Activated T-cell treated with anti-CD3 and anti-CD28 coated beads, Interleukin-2, amount 50 U/mL, for 4 hours (primary cell): Measurements from ENCODE around the gene VTI1A. TPM values are rescaled to one million over a fixed set of nuclear protein-coding genes. Genes with fewer than 3 reads are reported as not detected.
"Not testable (repeated sequence)": the region's sequence is repeated elsewhere in the genome, so short reads cannot be mapped to it uniquely, and the experiment has no call there.

Source experiments
- ATAC-seq, 2 donors: fragments of 200-7000 bp; cut with Tn5 transposase; one replicate each; pipeline ENCODE4 v1.10.0; 2021
- DNase-seq: peaks from one replicate; pipeline ENCODE4 v3.0.0-alpha.2; 2020
- H3K27me3 Mint-ChIP-seq: one replicate; pipeline ENCODE4 v1.8.0; 2021; ENCODE audit warnings: low read depth, mixed read lengths
- H3K36me3 Mint-ChIP-seq: one replicate; pipeline ENCODE4 v1.8.0; 2022; ENCODE audit warnings: mixed read lengths; ENCODE audit not compliant: insufficient read depth
- H3K4me1 Mint-ChIP-seq: one replicate; pipeline ENCODE4 v1.8.0; 2021; ENCODE audit warnings: low read depth, mixed read lengths
- H3K4me3 Mint-ChIP-seq: one replicate; pipeline ENCODE4 v1.8.0; 2021; ENCODE audit warnings: mild to moderate bottlenecking, moderate library complexity, mixed read lengths
- H3K9me3 Mint-ChIP-seq: one replicate; pipeline ENCODE4 v1.8.0; 2021; ENCODE audit warnings: mixed read lengths
- total RNA-seq, 3 donors: library from RNA; stranded (reverse); gene quantifications; one replicate each; pipeline ENCODE4 v1.2.1, GENCODE V29; 2021

VTI1A gene
- total RNA-seq, 3 donors from 2014 or later = 39.2 to 43.8 (median 42.9) TPM

DNA sequence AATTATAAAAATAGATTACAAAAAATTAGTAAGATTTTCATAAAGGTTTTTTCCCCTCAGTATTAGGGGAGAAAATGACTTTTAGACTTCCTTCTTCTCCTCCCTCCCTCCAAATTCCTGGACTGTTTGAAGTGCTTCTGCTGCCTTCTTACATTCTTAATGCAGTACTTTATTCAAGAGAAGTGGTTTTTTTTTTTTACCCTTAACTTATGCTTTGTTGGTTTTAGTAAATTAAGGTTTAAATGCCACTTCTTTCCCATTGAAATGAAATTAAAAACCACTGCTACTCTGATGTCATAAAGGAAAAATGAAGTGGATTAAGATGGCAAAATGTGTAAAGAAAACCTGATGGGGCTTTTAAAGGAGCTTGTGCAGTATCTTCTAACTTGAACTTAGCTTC, 140.7 kb downstream of the VTI1A start:
- no peaks in the 10 kb centered on the region for H3K27me3 Mint-ChIP-seq
- H3K36me3 Mint-ChIP-seq = peaks cover 35% of the 10 kb centered on the region
- no peak overlapping the region for H3K4me3 Mint-ChIP-seq
- no peaks in the 10 kb centered on the region for H3K9me3 Mint-ChIP-seq
- DNase-seq (no peak), ATAC-seq (no peak)
- no peaks in the 10 kb centered on the region for H3K4me1 Mint-ChIP-seq

DNA sequence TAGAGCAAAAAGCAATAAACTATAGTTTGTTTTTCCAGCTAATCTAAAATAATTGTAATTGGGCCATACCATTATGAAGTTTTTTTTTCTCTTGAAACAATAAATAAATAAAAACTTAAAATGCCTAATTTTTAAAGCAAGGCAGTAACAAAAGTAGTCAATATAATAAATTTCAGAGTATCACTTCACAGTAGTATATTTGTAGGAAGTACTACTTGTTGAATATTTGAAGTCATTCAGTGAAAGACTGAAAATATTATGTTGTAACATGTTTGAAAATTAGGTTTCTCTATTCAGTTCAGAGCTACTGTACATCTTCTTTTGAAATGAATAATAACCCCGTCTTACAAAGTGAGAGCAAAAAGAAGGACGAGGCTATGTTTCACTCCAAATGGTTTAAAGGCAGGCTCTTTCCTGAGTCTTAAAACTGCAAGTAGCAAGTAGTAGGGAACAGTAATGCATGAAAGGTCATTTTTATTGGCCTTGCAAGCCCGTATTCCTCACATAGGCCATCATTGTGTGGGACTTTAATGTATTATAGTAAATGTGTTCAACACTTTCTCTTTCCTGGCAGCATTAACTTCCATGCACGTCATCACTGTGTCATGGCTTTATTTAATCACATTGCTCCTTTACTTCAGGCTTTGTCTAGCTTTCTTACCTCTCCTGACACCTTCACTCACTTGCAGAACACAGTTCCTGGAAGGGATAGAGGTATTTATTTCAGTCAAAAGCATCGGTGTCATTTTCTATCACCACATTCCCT, 141.4 kb downstream of the VTI1A start:
- DNase-seq = no peak
- Mint-ChIP-seq H3K4me3 (no peak overlapping the region), H3K27me3 (no peaks in the 10 kb centered on the region), H3K36me3 (peaks cover 34% of the 10 kb centered on the region), H3K9me3 (no peaks in the 10 kb centered on the region), H3K4me1 (no peaks in the 10 kb centered on the region)
- no peak for ATAC-seq

DNA sequence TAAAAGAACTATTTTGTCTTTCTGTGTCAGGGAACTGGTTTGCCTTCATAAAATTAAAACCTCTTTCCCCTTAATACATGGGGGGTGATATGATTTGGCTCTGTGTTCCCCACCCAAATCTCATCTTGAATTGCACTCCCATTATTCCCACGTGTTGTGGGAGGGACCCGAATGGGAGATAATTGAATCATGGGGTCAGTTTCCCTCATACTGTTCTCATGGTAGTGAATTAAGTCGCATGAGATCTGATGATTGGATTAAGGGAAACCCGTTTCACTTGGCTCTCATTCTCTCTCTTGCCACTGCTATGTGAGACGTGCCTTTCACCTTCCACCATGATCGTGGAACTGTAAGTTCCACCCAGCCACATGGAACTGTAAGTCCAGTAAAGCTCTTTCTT, 142.1 kb downstream of the VTI1A start:
- Mint-ChIP-seq H3K36me3 (peaks cover 33% of the 10 kb centered on the region), H3K4me1 (no peaks in the 10 kb centered on the region), H3K27me3 (no peaks in the 10 kb centered on the region), H3K9me3 (no peaks in the 10 kb centered on the region), H3K4me3 (no peak overlapping the region)
- no peak for DNase-seq
- no peak for ATAC-seq

DNA sequence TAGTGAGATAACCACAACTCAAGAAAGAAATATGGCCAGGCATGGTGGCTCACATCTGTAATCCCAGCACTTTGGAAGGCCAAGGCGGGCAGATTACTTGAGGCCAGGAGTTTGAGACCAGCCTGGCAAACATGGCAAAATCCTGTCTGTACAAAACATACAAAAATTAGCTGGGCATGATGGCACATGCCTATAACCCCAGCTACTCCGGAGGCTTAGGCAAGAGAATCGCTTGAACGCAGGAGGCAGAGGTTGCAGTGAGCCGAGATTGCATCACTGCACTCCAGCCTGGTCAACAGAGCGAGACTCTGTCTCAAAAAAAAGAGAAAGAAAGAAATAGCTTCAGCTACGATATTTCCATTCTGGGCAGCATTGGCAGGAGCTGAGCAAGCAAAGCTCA, 143.8 kb downstream of the VTI1A start:
- not testable (repeated sequence) for DNase-seq, ATAC-seq

DNA sequence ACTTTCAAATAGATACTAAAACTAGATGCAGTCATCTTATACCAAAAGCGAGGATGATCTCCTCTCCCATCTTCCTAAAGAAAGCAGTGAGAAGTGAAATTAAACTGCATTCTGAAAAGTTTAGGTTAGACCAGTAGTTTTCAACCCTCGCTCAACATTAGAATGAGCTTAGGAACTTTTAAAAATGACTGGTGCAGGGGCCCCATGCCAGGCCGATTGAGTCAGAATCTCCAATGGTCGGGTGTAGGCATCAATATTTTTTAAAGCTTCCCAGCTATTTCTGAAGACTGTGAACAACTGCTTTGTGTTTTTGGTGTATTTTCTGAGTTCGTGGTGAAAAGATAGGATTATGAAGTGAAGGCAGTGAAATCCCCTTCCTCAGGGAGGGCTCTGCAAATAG, 146.0 kb downstream of the VTI1A start:
- no peak for ATAC-seq
- H3K4me1 Mint-ChIP-seq = no peaks in the 10 kb centered on the region
- H3K27me3 Mint-ChIP-seq = no peaks in the 10 kb centered on the region
- H3K36me3 Mint-ChIP-seq = peaks cover 24% of the 10 kb centered on the region
- no peaks in the 10 kb centered on the region for H3K9me3 Mint-ChIP-seq
- no peak overlapping the region for H3K4me3 Mint-ChIP-seq
- DNase-seq = no peak

More for the DNA sequence above, 143.8 kb downstream of the VTI1A start:
- peaks cover 28% of the 10 kb centered on the region for H3K36me3 Mint-ChIP-seq
- H3K4me1 Mint-ChIP-seq, H3K27me3 Mint-ChIP-seq, H3K9me3 Mint-ChIP-seq, H3K4me3 Mint-ChIP-seq: not testable (repeated sequence)

DNA sequence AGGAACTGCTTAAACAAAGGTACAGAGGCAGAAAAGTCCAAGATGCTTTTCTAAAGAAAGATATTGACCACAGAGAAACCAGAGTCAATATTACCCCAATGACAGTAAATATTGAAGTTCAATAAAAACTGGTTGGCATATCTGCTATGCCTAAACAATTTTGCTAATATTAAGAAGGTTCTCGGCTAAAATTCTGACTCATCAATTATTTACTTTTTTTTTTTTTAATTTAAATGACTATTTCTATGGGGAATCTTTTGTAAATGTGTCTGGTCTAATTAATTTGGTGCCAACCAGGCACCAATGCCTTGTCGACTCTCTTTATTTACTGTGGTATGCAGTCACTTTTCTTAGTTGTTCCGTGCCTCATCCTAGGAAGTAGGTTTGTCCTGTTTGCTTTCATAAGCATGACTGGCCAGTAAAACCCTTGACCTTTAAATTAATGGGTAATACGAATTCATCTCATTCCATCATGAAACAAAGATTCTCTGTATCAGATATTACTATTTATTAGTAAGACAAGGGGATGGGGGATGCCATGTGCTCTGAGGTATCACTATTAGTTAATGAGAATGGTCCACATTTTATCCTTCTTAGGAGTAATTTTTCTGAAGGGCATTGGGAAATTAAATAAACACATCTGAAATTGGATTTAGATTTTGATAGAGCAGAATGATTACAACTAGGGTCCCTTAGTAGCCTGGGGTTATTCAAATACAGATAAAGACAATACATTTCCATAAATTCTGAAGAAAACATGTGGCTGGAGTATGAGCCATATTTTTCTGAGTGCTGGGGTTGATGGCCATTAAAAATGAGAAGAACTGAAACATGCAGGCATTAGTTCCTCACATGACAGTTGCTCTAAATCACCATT, 154.4 kb downstream of the VTI1A start:
- Mint-ChIP-seq H3K27me3 (no peaks in the 10 kb centered on the region), H3K4me1 (peaks cover 2% of the 10 kb centered on the region), H3K36me3 (peaks cover 26% of the 10 kb centered on the region), H3K4me3 (no peak overlapping the region), H3K9me3 (no peaks in the 10 kb centered on the region)
- no peak for DNase-seq
- no peak for ATAC-seq

DNA sequence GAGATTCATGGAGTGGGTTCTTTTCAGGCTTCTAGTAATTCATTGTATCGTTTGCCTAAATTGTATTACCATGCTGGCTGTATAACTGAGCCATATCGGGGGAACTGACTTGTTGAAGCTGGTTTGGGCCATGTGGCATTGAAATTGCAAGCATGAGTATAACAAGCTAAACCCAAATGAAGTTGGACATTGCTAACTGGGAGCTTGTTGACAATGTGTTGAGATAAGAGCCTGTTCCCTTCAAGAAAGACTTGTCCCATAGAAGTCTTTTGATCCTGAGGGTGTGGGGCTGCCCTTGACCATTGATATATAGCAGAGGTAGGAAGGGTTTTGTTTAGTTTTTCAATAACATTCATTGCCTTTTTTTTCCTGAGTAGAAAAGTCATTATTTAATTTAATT, 156.0 kb downstream of the VTI1A start:
- DNase-seq (no peak), ATAC-seq (no peak)
- Mint-ChIP-seq H3K36me3 (peaks cover 29% of the 10 kb centered on the region), H3K4me1 (peaks cover 2% of the 10 kb centered on the region), H3K27me3 (no peaks in the 10 kb centered on the region), H3K4me3 (no peak overlapping the region), H3K9me3 (no peaks in the 10 kb centered on the region)

DNA sequence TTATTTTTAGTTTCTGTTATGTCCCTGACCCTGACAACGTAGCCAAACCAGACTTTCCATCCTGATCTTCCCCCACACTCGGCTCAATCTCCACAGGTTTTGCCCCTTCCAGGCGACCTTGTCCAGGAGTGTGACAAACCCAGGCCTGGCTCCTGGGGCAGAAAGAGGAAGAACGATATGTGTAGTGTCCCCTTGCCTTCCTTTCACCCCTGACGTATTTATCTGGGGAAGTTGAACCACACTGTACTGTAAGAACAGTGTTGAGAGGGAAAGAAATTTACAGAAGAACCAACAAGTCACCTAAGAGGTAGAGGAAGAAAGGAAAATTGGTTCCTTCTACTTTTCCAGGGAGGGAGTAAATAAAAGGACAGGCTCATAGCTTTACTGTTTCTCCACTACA, 158.0 kb downstream of the VTI1A start:
- Mint-ChIP-seq H3K4me1 (peaks cover 2% of the 10 kb centered on the region), H3K9me3 (no peaks in the 10 kb centered on the region), H3K36me3 (peaks cover 20% of the 10 kb centered on the region), H3K4me3 (no peak overlapping the region), H3K27me3 (no peaks in the 10 kb centered on the region)
- ATAC-seq (no peak), DNase-seq (no peak)

DNA sequence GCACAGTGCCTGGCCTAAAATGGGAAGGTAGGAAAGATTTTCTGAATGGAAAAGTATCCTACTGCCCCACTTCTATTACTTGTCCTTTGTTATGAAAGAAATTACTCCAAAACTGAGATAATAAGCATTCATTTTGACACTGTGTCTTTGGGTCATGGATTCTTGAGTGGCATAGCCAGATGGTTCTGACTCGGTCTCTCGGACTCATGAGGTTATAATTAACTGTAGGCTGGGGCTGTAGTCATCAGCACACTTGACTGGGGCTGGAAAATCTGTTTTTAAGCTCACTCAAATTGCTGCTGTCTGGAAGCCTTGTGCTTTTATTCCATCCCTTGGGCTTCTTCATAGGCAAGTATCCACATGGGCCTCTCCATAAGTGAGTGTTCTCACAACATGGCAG, 160.5 kb downstream of the VTI1A start:
- Mint-ChIP-seq H3K4me1 (no peaks in the 10 kb centered on the region), H3K36me3 (peaks cover 24% of the 10 kb centered on the region), H3K9me3 (no peaks in the 10 kb centered on the region), H3K4me3 (no peak overlapping the region), H3K27me3 (no peaks in the 10 kb centered on the region)
- no peak for DNase-seq
- no peak for ATAC-seq

DNA sequence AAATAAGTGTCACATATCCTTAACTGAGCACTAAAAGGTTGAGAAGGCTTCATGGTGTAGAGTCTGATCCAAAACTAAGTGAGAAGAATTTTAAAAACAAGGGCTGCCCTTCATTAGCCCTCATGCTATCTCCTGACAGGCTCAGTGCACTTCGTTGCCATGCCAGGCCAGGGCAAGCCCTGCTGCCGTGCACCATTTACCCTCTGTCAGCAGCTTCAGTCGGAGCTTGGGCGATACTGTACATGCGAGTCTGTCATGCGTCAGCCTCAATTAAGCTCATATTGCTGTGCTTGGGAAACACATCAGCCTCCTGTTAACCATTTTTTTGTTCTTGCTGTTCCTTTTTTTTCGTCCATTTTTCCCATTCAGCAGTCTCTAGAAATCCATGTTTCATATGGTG, 166.6 kb downstream of the VTI1A start:
- H3K27me3 Mint-ChIP-seq = no peaks in the 10 kb centered on the region
- DNase-seq = no peak
- H3K9me3 Mint-ChIP-seq = peaks cover 16% of the 10 kb centered on the region
- no peaks in the 10 kb centered on the region for H3K4me1 Mint-ChIP-seq
- peaks cover 16% of the 10 kb centered on the region for H3K36me3 Mint-ChIP-seq
- H3K4me3 Mint-ChIP-seq = no peak overlapping the region
- ATAC-seq = no peak

DNA sequence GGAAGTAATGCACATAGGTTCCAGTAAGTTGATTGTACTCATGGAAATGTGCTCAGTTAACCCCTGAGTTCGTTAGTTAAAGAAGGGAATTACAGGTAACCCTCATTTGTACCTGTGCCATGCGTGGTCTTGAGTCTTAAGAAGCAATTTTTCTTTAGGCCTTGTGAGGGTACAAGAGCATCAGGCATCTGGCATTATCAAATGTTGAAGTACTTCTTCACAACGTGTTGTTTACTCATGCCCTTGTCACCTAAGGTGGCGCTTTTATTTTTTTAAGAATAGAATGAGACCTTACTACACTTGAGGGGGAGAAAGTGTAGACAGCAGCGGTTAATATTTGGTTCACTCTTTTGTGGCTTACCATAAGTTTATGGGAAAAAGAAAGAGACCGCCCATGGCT, 167.1 kb downstream of the VTI1A start:
- Mint-ChIP-seq H3K27me3 (no peaks in the 10 kb centered on the region), H3K4me3 (no peak overlapping the region), H3K9me3 (peaks cover 16% of the 10 kb centered on the region), H3K36me3 (peaks cover 16% of the 10 kb centered on the region), H3K4me1 (no peaks in the 10 kb centered on the region)
- DNase-seq (no peak), ATAC-seq (no peak)

DNA sequence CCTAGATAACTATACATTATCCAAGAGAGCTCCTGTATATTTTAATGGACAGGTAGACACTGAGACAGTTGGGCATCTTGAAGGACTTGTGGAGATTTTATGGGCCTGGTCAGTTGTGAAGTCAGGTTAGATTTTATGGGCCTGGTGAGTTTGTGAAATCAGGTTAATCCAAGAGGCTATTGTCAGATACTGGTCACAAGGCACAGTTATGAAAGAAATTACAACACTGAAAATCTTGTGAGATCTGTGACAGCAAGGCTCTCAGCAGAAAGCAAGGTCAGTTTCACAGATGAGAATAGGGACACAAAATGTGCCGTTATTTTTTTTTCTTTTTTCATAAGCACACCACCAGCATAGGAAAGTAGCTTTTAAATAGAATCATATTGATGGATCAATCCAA, 167.6 kb downstream of the VTI1A start:
- no peak for ATAC-seq
- Mint-ChIP-seq H3K9me3 (peaks cover 16% of the 10 kb centered on the region), H3K27me3 (no peaks in the 10 kb centered on the region), H3K36me3 (peaks cover 16% of the 10 kb centered on the region), H3K4me3 (no peak overlapping the region), H3K4me1 (no peaks in the 10 kb centered on the region)
- DNase-seq = no peak

DNA sequence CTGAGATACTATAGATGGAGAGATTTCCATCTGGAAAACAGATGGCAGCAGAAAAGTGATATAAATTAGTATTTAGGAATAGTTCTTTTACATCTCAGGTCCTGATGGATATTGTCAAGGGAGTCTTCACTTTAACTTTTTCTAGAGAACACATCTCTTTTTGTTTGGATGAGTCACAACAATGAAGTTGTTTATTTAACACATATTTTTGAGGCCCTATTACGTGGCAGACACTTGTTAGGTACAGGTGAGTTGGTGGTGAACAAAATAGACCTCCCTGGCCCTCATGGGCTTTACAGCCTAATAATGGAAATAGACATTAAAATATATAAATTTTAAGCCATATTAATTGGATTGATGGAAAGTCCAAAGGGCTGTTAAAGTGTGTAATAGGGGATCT, 168.3 kb downstream of the VTI1A start:
- Mint-ChIP-seq H3K27me3 (no peaks in the 10 kb centered on the region), H3K4me3 (no peak overlapping the region), H3K4me1 (no peaks in the 10 kb centered on the region), H3K9me3 (peaks cover 16% of the 10 kb centered on the region), H3K36me3 (peaks cover 20% of the 10 kb centered on the region)
- DNase-seq (no peak), ATAC-seq (no peak)

DNA sequence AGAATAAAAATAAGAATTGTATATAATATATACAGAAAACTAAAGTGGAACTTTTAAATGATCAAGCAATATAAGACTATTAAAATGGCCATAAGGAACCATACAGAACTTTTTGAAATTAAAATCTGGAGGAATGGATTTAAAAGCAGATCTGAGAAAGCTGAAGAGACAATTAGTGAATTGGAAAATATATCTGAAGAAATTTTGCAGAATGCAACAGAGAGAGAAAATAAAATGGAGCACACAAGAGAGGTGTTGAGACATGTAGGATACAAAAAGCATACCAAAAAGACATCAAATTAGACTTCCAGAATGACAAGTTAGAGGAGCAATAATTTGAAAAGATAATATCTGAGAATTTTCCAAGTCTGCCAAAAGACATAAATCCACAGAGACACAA, 169.6 kb downstream of the VTI1A start:
- peaks cover 14% of the 10 kb centered on the region for H3K36me3 Mint-ChIP-seq
- H3K4me1 Mint-ChIP-seq = no peaks in the 10 kb centered on the region

DNA sequence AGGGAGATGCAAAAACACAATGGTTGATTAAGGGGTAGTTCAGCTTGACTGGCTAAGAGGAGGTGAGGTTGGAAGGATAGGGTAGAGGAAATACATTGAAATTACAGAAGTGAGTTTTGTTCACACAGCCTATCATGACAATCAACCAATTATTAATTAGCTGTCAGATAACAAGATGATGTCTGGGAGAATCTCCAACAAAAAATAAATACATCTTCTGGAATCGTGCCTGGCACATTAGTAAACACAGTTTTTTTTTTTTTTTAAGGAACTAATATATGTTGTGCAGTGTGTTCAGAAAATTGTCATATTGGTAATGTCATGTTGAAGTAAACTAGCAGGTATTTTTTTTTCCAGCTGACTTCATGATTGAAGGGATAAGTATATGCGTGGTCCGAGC, 171.8 kb downstream of the VTI1A start:
- H3K4me3 Mint-ChIP-seq = no peak overlapping the region
- DNase-seq (no peak), ATAC-seq (no peak)

More for the DNA sequence above, 169.6 kb downstream of the VTI1A start:
- DNase-seq = no peak
- Mint-ChIP-seq H3K4me3 (no peak overlapping the region), H3K27me3 (no peaks in the 10 kb centered on the region), H3K9me3 (peaks cover 16% of the 10 kb centered on the region)
- ATAC-seq = no peak

More for the DNA sequence above, 171.8 kb downstream of the VTI1A start:
- H3K9me3 Mint-ChIP-seq = peaks cover 16% of the 10 kb centered on the region
- no peaks in the 10 kb centered on the region for H3K4me1 Mint-ChIP-seq
- peaks cover 10% of the 10 kb centered on the region for H3K36me3 Mint-ChIP-seq
- H3K27me3 Mint-ChIP-seq = no peaks in the 10 kb centered on the region
